H1 (cell line): ENCODE data around the gene PFKP. TPM values are rescaled to one million over a fixed set of nuclear protein-coding genes. Genes with fewer than 3 reads are reported as not detected.

Experiments used
- CTCF ChIA-PET: fragments of 300-600 bp; sonication (Branson Sonifier 250); formaldehyde crosslinking; loops from one replicate; lab custom pipeline; 2021; ENCODE audit not compliant: partially characterized antibody; lab: Charles Lee
- POLR2A ChIA-PET: fragments of 300-600 bp; sonication (Branson Sonifier 250); formaldehyde crosslinking; loops from one replicate; lab custom pipeline; 2021; ENCODE audit warnings: inconsistent platforms; ENCODE audit not compliant: partially characterized antibody; lab: Charles Lee
- DNase-seq, 2 experiments: peaks; one replicate each; pipeline versions ENCODE4 v3.0.0 to v3.0.0-alpha.2; 2010 to 2022; ENCODE audit warnings: low spot score in 2 of 2, low read depth in 1 of 2, mixed read lengths in 1 of 2
- FAIRE-seq: peaks from 2 replicates; lab custom pipeline; 2011; peaks lifted over from hg19 to GRCh38; lab: Jason Lieb, UNC
- H2AFZ ChIP-seq: 2 replicates; pipeline ENCODE4 v1.8.1; 2012; ENCODE audit warnings: low read length, inconsistent platforms
- H2AK5ac ChIP-seq: 2 replicates; pipeline ENCODE4 v1.6.1; 2013; ENCODE audit warnings: low read depth, low read length
- H2BK120ac ChIP-seq: replicated peaks from 2 replicates; pipeline ENCODE3; 2013; ENCODE audit warnings: low read depth, low read length, inconsistent platforms
- H2BK12ac ChIP-seq: 2 replicates; pipeline ENCODE4 v1.6.1; 2013; ENCODE audit warnings: low read depth, low read length
- H2BK15ac ChIP-seq: 2 replicates; pipeline ENCODE4 v1.6.1; 2013; ENCODE audit warnings: low read length
- H2BK20ac ChIP-seq: 2 replicates; pipeline ENCODE4 v1.6.1; 2013; ENCODE audit warnings: low read length
- H2BK5ac ChIP-seq: 2 replicates; pipeline ENCODE4 v1.6.1; 2013; ENCODE audit warnings: low read depth, low read length
- H3K14ac ChIP-seq: 2 replicates; pipeline ENCODE4 v1.6.1; 2013; ENCODE audit warnings: inconsistent platforms; ENCODE audit not compliant: insufficient read length
- H3K18ac ChIP-seq: 2 replicates; pipeline ENCODE4 v1.6.1; 2013; ENCODE audit warnings: low read length; ENCODE audit errors: extremely low read depth
- H3K23ac ChIP-seq: 2 replicates; pipeline ENCODE4 v1.6.1; 2013; ENCODE audit warnings: inconsistent platforms; ENCODE audit not compliant: insufficient read length
- H3K23me2 ChIP-seq: 2 replicates; pipeline ENCODE4 v1.6.1; 2013; ENCODE audit warnings: low read depth, low read length
- H3K27ac ChIP-seq: 2 replicates; pipeline ENCODE4 v1.6.1; 2011; ENCODE audit warnings: low read depth, low read length, inconsistent platforms
- H3K27me3 ChIP-seq, 4 experiments: replicated peaks in 1 of 4; 1 replicate in 1 of 4; 2 replicates in 3 of 4; pipeline versions ENCODE4 v1.6.1 to v1.8.1; 2011 to 2013; ENCODE audit warnings: low read length in 3 of 4, mild to moderate bottlenecking in 3 of 4, inconsistent platforms in 2 of 4, mixed read lengths in 2 of 4, moderate library complexity in 1 of 4; ENCODE audit not compliant: control insufficient read depth in 3 of 4, insufficient read depth in 3 of 4; ENCODE audit errors: extremely low read depth in 1 of 4
- H3K36me3 ChIP-seq, 4 experiments: 2 replicates each; pipeline versions ENCODE4 v1.6.1 to v1.8.1; 2011 to 2013; ENCODE audit warnings: mild to moderate bottlenecking in 4 of 4, low read length in 3 of 4, moderate library complexity in 2 of 4, control low read depth in 1 of 4, inconsistent platforms in 1 of 4; ENCODE audit not compliant: insufficient read depth in 4 of 4, control insufficient read depth in 2 of 4
- H3K4ac ChIP-seq: replicated peaks from 2 replicates; pipeline ENCODE3; 2013; ENCODE audit warnings: low read length, low read depth, mixed read lengths, inconsistent platforms; ENCODE audit not compliant: insufficient read length
- H3K4me1 ChIP-seq, 4 experiments: replicated peaks in 1 of 4; 1 replicate in 1 of 4; 2 replicates in 3 of 4; pipeline versions ENCODE4 v1.6.1 to v1.8.1; 2011 to 2013; ENCODE audit warnings: low read length in 3 of 4, inconsistent platforms in 2 of 4, mixed read lengths in 1 of 4; ENCODE audit not compliant: insufficient read depth in 4 of 4, control insufficient read depth in 3 of 4
- H3K4me2 ChIP-seq, 2 experiments: 2 replicates each; pipeline versions ENCODE4 v1.6.1 to v1.8.1; 2011 to 2013; ENCODE audit warnings: low read depth in 2 of 2, low read length in 2 of 2, control low read depth in 1 of 2, inconsistent platforms in 1 of 2, mild to moderate bottlenecking in 1 of 2; ENCODE audit not compliant: insufficient read depth in 1 of 2
- H3K4me3 ChIP-seq, 4 experiments: fragments of 200-600, 300-600 bp in 1 of 4; sonication (generic), shearing (Covaris generic), sonication (Bioruptor Twin) in 1 of 4; 2 replicates each; pipeline versions ENCODE4 v1.5.1 to v1.8.1; 2011 to 2016; ENCODE audit warnings: low read length in 4 of 4, low read depth in 3 of 4, control low read depth in 2 of 4, inconsistent platforms in 2 of 4, mild to moderate bottlenecking in 2 of 4, mixed read lengths in 1 of 4, moderate library complexity in 1 of 4; ENCODE audit not compliant: insufficient read depth in 2 of 4; ENCODE audit errors: extremely low read depth in 1 of 4
- H3K56ac ChIP-seq: replicated peaks from 2 replicates; pipeline ENCODE3; 2013; ENCODE audit warnings: low read depth, mild to moderate bottlenecking, mixed read lengths, low read length, inconsistent platforms; ENCODE audit not compliant: insufficient read length
- H3K79me1 ChIP-seq: 2 replicates; pipeline ENCODE4 v1.6.1; 2013; ENCODE audit warnings: low read depth, low read length, control low read depth
- H3K79me2 ChIP-seq, 2 experiments: 2 replicates each; pipeline versions ENCODE4 v1.6.1 to v1.8.1; 2012 to 2013; ENCODE audit warnings: low read length in 2 of 2, mild to moderate bottlenecking in 2 of 2, inconsistent platforms in 1 of 2; ENCODE audit not compliant: insufficient read depth in 2 of 2, control insufficient read depth in 1 of 2
- H3K9ac ChIP-seq, 4 experiments: replicated peaks in 1 of 4; 1 replicate in 1 of 4; 2 replicates in 3 of 4; pipeline versions ENCODE4 v1.6.1 to v1.8.1; 2011 to 2013; ENCODE audit warnings: low read depth in 3 of 4, low read length in 3 of 4, control low read depth in 2 of 4, mild to moderate bottlenecking in 2 of 4, moderate library complexity in 2 of 4, inconsistent platforms in 1 of 4; ENCODE audit errors: extremely low read depth in 1 of 4
- H3K9me3 ChIP-seq, 2 experiments: 2 replicates each; pipeline versions ENCODE4 v1.6.1 to v1.8.1; 2012 to 2013; ENCODE audit warnings: mild to moderate bottlenecking in 2 of 2, moderate library complexity in 2 of 2, control low read depth in 1 of 2, inconsistent platforms in 1 of 2, low read depth in 1 of 2, low read length in 1 of 2, mixed read lengths in 1 of 2; ENCODE audit not compliant: insufficient read depth in 2 of 2
- H4K20me1 ChIP-seq, 2 experiments: replicated peaks in 1 of 2; 2 replicates each; pipeline versions ENCODE3 to v1.8.1; 2011 to 2013; ENCODE audit warnings: inconsistent platforms in 2 of 2, low read length in 2 of 2, mild to moderate bottlenecking in 1 of 2; ENCODE audit not compliant: insufficient read depth in 2 of 2, control insufficient read depth in 1 of 2
- H4K5ac ChIP-seq: 2 replicates; pipeline ENCODE4 v1.6.1; 2013; ENCODE audit warnings: low read length, low read depth, mixed read lengths, inconsistent platforms; ENCODE audit not compliant: insufficient read length
- H4K8ac ChIP-seq: 2 replicates; pipeline ENCODE4 v1.8.0; 2013; ENCODE audit warnings: mild to moderate bottlenecking, moderate library complexity, low read length, inconsistent platforms; ENCODE audit not compliant: insufficient read depth; ENCODE audit errors: extremely low read depth
- H4K91ac ChIP-seq: replicated peaks from 2 replicates; pipeline ENCODE3; 2013; ENCODE audit warnings: low read length, mixed read lengths, inconsistent platforms; ENCODE audit not compliant: insufficient read length
- CHD2 ChIP-seq: IDR thresholded peaks from 2 replicates; pipeline ENCODE4 v1.6.1; 2012; ENCODE audit warnings: low read length, improper control_type of control experiment
- CREB1 ChIP-seq: IDR thresholded peaks from 2 replicates; pipeline ENCODE4 v1.6.1; 2012; ENCODE audit warnings: inconsistent platforms
- CTBP2 ChIP-seq: IDR thresholded peaks from 2 replicates; pipeline ENCODE4 v1.7.0; 2011; ENCODE audit warnings: borderline replicate concordance, mild to moderate bottlenecking, moderate library complexity, mixed read lengths, low read length; ENCODE audit not compliant: insufficient read depth, insufficient read length
- E2F6 ChIP-seq: IDR thresholded peaks from 2 replicates; pipeline ENCODE4 v1.6.1; 2012; ENCODE audit warnings: inconsistent platforms
- EGR1 ChIP-seq: IDR thresholded peaks from 2 replicates; pipeline ENCODE4 v1.6.1; 2011; ENCODE audit warnings: low read depth, low read length, borderline replicate concordance
- JUN ChIP-seq: IDR thresholded peaks from 2 replicates; pipeline ENCODE4 v1.6.1; 2011; ENCODE audit warnings: low read depth, mild to moderate bottlenecking, improper control_type of control experiment, low read length
- JUND ChIP-seq: IDR thresholded peaks from 2 replicates; pipeline ENCODE4 v1.6.1; 2011; ENCODE audit warnings: mild to moderate bottlenecking, improper control_type of control experiment, low read length
- POLR2AphosphoS5 ChIP-seq: IDR thresholded peaks from 2 replicates; pipeline ENCODE4 v1.6.1; 2011; ENCODE audit warnings: low read depth, low read length
- RNF2 ChIP-seq: fragments of 200-900, 300-1000 bp; sonication (generic); IDR thresholded peaks from 2 replicates; pipeline ENCODE4 v1.7.1; 2016; ENCODE audit warnings: borderline replicate concordance, low read depth, mild to moderate bottlenecking, antibody characterized with exemption, low read length; ENCODE audit not compliant: poor library complexity, severe bottlenecking; ENCODE audit errors: missing control alignments
- TCF12 ChIP-seq: IDR thresholded peaks from 2 replicates; pipeline ENCODE4 v1.6.1; 2011; ENCODE audit warnings: low read depth, mild to moderate bottlenecking, low read length
- WGBS, 2 experiments: shearing (Covaris generic) in 1 of 2; methylation state at CpG; one replicate each; pipeline versions ENCODE4 v1.1.6 to v1.1.7; 2013 to 2015; ENCODE audit warnings: low lambda C conversion rate in 2 of 2, mixed read lengths in 2 of 2, inconsistent platforms in 1 of 2, low coverage in 1 of 2, missing lambda C conversion rate in 1 of 2; ENCODE audit not compliant: insufficient replicate concordance in 2 of 2, insufficient coverage in 1 of 2, insufficient read length in 1 of 2; ENCODE audit errors: extremely low coverage in 1 of 2, missing lambda C conversion rate in 1 of 2; 5-methylcytosine and 5-hydroxymethylcytosine counted together
- polyA plus RNA-seq, 7 experiments: library from polyadenylated mRNA; depleted of rRNA in 3 of 7; stranded (reverse) in 5 of 7; unstranded in 2 of 7; fragments of >200 nt in 5 of 7; fragments of 200-250 nt in 2 of 7; gene quantifications; 1 replicate in 5 of 7; 2 replicates in 1 of 7; 4 replicates in 1 of 7; pipeline versions ENCODE4 v1.2.1 to v1.2.3, GENCODE V29; 2011 to 2013; ENCODE audit warnings: missing spikeins in 2 of 7, mixed read lengths in 2 of 7
- total RNA-seq: library from RNA; stranded (reverse); fragmentation: NEBNext Ultra II Directional; extraction: Animal tissue kit (Norgen Biotek cat#: 25700); gene quantifications from 2 replicates; pipeline ENCODE4 v1.2.1, GENCODE V29; 2021
- TF ChIP-seq, protein P1 (sequence below), 3 experiments: IDR thresholded peaks; 1 replicate in 2 of 3; 2 replicates in 1 of 3; pipeline versions ENCODE4 v1.5.1 to v1.6.1; 2011; ENCODE audit warnings: low read length in 3 of 3, mild to moderate bottlenecking in 3 of 3, inconsistent platforms in 2 of 3, low read depth in 1 of 3, moderate library complexity in 1 of 3; ENCODE audit not compliant: insufficient read depth in 1 of 3; ENCODE audit errors: control extremely low read depth in 1 of 3

PFKP gene
- total and polyA plus RNA-seq, 2 of the 8 experiments (the other 6 are each of a cell fraction or from before 2014, with no cell fraction given), result 51.2 to 128 TPM

DNA sequence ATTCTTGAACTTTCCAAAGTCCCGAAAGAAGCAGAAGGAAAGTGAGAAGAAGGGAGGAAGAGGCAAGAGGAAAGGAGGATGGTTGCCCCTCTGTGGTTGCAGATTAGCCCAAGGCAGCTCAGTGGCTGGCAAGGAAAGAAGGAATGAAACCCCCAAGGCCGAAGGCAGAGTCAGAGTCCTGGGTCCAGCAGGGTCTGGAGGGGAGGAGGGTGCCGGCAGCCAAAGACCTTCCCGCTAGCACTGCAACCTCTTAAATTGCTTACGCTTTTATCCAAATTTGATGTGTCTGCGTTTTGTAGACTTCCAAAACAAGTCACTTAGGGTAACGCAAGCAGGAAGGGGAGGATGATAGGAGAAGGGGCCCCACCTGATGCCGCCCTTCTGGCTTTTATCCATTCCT, 7.4 kb upstream of the PFKP start:
- H3K9ac ChIP-seq, result no peak overlapping the region
- H2AFZ ChIP-seq, result no peak overlapping the region
- no peak overlapping the region for H3K27ac ChIP-seq
- H3K23ac ChIP-seq, result no peak overlapping the region
- no peak overlapping the region for H2BK120ac ChIP-seq
- H4K91ac ChIP-seq, result no peak overlapping the region
- FAIRE-seq (no peak), DNase-seq (no peak)
- H3K36me3 ChIP-seq, result no peaks in the 10 kb centered on the region
- H3K56ac ChIP-seq, result no peak overlapping the region
- H4K20me1 ChIP-seq, result no peaks in the 10 kb centered on the region
- no peak overlapping the region for H3K4ac ChIP-seq
- H4K5ac ChIP-seq, result no peak overlapping the region
- no peak overlapping the region for H3K4me3 ChIP-seq
- H3K9me3 ChIP-seq, result no peaks in the 10 kb centered on the region
- no peak overlapping the region for H4K8ac ChIP-seq
- no peaks in the 10 kb centered on the region for H3K79me2 ChIP-seq
- H3K18ac ChIP-seq, result no peak overlapping the region
- H3K79me1 ChIP-seq, result no peaks in the 10 kb centered on the region
- CTCF ChIA-PET, result interaction anchor here (1.1 kb wide), 2 partner anchors 17 to 132 kb away, joined by 3 to 4 read pairs; no protein-coding TSS in a partner anchor
- no peak overlapping the region for H2BK20ac ChIP-seq
- no peak overlapping the region for H3K4me2 ChIP-seq
- no peak overlapping the region for H2AK5ac ChIP-seq
- no peak overlapping the region for H2BK15ac ChIP-seq
- H2BK12ac ChIP-seq, result no peak overlapping the region
- POLR2A ChIA-PET, result no interaction called here
- H3K14ac ChIP-seq, result no peak overlapping the region
- peaks cover 2% of the 10 kb centered on the region; the same call in 1 of the 2 replicates for H3K23me2 ChIP-seq
- H3K27me3 ChIP-seq, result no peaks in the 10 kb centered on the region; a peak in 2 of 7 replicates
- WGBS, 2 experiments, result 87% methylated on average over 7 of the region's 8 CpGs; no CpG with 5 or more reads in 1 of the 2 experiments
- no peak overlapping the region for H2BK5ac ChIP-seq
- H3K4me1 ChIP-seq, result no peaks in the 10 kb centered on the region; a peak in 1 of 7 replicates
- TF ChIP-seq EGR1 (no peak), E2F6 (no peak), TCF12 (no peak), POLR2AphosphoS5 (no peak), RNF2 (no peak), CREB1 (no peak), CTBP2 (no peak), CHD2 (no peak), JUND (no peak), JUN (no peak)
- TF ChIP-seq, protein P1, sequence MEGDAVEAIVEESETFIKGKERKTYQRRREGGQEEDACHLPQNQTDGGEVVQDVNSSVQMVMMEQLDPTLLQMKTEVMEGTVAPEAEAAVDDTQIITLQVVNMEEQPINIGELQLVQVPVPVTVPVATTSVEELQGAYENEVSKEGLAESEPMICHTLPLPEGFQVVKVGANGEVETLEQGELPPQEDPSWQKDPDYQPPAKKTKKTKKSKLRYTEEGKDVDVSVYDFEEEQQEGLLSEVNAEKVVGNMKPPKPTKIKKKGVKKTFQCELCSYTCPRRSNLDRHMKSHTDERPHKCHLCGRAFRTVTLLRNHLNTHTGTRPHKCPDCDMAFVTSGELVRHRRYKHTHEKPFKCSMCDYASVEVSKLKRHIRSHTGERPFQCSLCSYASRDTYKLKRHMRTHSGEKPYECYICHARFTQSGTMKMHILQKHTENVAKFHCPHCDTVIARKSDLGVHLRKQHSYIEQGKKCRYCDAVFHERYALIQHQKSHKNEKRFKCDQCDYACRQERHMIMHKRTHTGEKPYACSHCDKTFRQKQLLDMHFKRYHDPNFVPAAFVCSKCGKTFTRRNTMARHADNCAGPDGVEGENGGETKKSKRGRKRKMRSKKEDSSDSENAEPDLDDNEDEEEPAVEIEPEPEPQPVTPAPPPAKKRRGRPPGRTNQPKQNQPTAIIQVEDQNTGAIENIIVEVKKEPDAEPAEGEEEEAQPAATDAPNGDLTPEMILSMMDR (IDR thresholded peaks at IDR 0.05; ENCODE audit: control extremely low read depth in 1 of 3, insufficient read depth in 1 of 3, low read depth in 1 of 3, low read length in 3 of 3), result no peak
